ENCODE results near the gene HEATR3. TPM values are rescaled to one million over a fixed set of nuclear protein-coding genes. Genes with fewer than 3 reads are reported as not detected.

The HEATR3 gene
- total RNA-seq, 1 donor from 2014 or later, result 16.7 TPM

- Mint-ChIP-seq H3K36me3 (peaks cover 24% of the 10 kb centered on the region), H3K9me3 (no peaks in the 10 kb centered on the region), H3K4me1 (ENCODE audit: unreplicated experiment) (no peaks in the 10 kb centered on the region), H3K4me3 (no peak overlapping the region), H3K27me3 (no peaks in the 10 kb centered on the region), H3K27ac (no peak overlapping the region)
- TF ChIP-seq, protein P1, sequence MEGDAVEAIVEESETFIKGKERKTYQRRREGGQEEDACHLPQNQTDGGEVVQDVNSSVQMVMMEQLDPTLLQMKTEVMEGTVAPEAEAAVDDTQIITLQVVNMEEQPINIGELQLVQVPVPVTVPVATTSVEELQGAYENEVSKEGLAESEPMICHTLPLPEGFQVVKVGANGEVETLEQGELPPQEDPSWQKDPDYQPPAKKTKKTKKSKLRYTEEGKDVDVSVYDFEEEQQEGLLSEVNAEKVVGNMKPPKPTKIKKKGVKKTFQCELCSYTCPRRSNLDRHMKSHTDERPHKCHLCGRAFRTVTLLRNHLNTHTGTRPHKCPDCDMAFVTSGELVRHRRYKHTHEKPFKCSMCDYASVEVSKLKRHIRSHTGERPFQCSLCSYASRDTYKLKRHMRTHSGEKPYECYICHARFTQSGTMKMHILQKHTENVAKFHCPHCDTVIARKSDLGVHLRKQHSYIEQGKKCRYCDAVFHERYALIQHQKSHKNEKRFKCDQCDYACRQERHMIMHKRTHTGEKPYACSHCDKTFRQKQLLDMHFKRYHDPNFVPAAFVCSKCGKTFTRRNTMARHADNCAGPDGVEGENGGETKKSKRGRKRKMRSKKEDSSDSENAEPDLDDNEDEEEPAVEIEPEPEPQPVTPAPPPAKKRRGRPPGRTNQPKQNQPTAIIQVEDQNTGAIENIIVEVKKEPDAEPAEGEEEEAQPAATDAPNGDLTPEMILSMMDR (conservative IDR thresholded peaks at IDR 0.05), result no peak
- DNase-seq (ENCODE audit: extremely low spot score, unreplicated experiment), result no peak
These were observed 22.5 kb downstream of the HEATR3 start for GRCh38 chr16:50088302-50088701.

GRCh38 chr16:50092891-50093290 lies 27.1 kb downstream of the HEATR3 start:
- Mint-ChIP-seq H3K4me1 (ENCODE audit: unreplicated experiment) (peaks cover 3% of the 10 kb centered on the region), H3K27me3 (no peaks in the 10 kb centered on the region), H3K9me3 (no peaks in the 10 kb centered on the region), H3K36me3 (peaks cover 17% of the 10 kb centered on the region), H3K4me3 (no peak overlapping the region), H3K27ac (no peak overlapping the region)
- DNase-seq (ENCODE audit: extremely low spot score, unreplicated experiment), result no peak
- TF ChIP-seq, protein P1 (conservative IDR thresholded peaks at IDR 0.05), result no peak

DNA sequence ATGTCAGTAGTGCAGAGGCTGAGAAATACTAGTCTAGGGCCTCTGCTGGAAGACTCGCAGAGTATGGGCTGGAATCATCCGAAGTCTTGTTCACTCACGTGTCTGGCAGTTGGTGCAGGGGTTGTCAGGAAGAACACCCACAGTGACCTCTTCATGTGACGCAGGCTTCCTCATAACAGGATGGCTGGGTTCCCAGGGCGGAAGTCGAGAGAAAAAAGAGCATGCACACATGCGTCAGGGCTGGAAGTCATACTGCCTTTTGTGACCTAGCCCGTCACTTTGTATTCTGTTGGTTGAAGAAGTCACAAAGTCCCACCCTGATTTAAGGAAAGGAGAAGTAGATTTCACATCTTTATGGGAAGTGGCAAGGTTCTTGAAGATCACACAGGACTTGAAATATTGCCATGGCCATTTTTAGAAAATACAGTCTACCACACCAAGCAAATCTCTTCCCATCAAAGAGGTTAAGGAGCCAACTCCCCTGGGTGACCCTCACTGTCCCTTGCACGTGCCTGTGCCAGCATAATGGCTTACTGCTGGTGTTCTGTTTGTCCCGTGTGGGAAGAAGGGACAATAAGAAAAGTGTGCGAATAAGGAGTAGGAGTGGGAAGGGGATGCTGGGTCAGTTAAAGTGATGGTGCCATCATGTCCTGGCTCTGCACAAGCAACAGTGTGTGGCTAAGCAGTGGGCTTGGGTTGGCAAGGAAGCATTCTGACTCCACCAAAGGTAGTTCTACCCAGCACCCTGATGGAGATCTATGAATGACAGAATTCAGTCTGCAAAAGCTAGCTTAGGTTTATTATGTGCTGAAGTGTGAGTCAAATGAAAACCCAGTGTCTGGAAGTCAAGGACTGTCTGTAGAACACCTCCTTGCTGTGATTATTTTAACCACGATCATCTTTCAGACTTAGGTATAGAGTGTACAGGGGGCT lies 28.1 kb downstream of the HEATR3 start:
- Mint-ChIP-seq H3K27ac (no peak overlapping the region), H3K4me1 (ENCODE audit: unreplicated experiment) (peaks cover 3% of the 10 kb centered on the region), H3K9me3 (no peaks in the 10 kb centered on the region), H3K36me3 (peaks cover 17% of the 10 kb centered on the region), H3K4me3 (no peak overlapping the region), H3K27me3 (no peaks in the 10 kb centered on the region)
- TF ChIP-seq, protein P1 (conservative IDR thresholded peaks at IDR 0.05), result no peak
- DNase-seq (ENCODE audit: extremely low spot score, unreplicated experiment), result no peak

DNA sequence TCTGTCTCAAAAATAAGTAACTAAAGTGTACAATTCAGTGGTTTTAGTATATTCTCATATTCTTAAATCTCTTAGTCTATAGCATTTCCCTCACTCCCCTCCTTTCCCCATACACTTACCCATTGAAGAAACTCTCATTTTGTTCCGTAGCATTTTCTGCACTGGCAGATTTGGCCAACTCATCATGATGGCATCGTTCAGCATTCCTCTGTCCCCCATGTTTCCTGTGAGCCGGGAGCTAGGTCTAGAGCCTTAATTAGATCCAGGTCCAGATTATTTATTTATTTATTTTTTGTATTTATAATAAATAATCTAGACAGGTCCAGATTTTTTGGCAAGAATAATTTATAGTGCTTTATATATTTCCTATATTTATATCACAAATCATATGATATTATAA lies 31.0 kb downstream of the HEATR3 start:
- Mint-ChIP-seq H3K36me3 (peaks cover 13% of the 10 kb centered on the region), H3K27me3 (no peaks in the 10 kb centered on the region), H3K9me3 (no peaks in the 10 kb centered on the region), H3K4me3 (no peak overlapping the region), H3K4me1 (ENCODE audit: unreplicated experiment) (peaks cover 3% of the 10 kb centered on the region), H3K27ac (no peak overlapping the region)
- TF ChIP-seq, protein P1 (conservative IDR thresholded peaks at IDR 0.05), result no peak
- no peak for DNase-seq (ENCODE audit: extremely low spot score, unreplicated experiment)

DNA sequence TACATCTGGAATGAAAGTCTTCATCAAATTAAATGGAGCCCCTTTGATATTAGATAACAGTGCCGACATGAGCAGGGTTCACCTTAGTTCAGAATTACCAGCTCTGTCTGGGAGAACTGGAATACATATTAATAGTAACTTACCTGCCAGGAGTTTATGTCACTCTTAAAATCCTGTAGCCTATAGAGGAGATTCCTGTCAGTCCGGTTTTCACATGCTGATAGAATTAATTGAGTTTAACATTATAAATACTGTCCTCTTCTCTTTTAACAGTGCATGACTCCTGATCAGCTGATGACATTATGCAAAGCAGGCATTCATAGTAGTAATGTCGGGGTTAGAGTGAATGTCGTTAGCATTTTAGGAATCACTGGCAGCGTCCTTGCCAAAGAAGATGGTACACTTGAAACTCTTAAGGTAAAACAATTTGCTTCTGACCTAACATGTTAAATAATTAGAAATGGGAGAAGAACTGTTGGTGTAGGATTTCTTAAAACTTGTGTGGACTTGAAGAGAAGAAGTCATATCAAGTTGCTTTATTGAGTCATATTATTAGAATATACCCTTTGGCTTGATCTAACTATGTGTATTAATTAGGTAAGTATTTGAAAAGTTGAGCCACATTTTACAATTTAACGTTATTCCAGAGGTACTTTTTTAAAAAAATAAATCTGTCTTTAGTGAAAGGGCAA lies 34.3 kb downstream of the HEATR3 start:
- H3K36me3 Mint-ChIP-seq, result peaks cover 13% of the 10 kb centered on the region
- H3K27ac Mint-ChIP-seq, result peak overlapping the region; percentile 13
- TF ChIP-seq, protein P1 (conservative IDR thresholded peaks at IDR 0.05), result no peak
- DNase-seq (ENCODE audit: extremely low spot score, unreplicated experiment), result no peak
- H3K4me1 Mint-ChIP-seq (ENCODE audit: unreplicated experiment), result no peaks in the 10 kb centered on the region
- no peaks in the 10 kb centered on the region for H3K9me3 Mint-ChIP-seq
- no peak overlapping the region for H3K4me3 Mint-ChIP-seq
- no peaks in the 10 kb centered on the region for H3K27me3 Mint-ChIP-seq
